ENCODE results near the gene PRICKLE3.

Gene PRICKLE3

DNA sequence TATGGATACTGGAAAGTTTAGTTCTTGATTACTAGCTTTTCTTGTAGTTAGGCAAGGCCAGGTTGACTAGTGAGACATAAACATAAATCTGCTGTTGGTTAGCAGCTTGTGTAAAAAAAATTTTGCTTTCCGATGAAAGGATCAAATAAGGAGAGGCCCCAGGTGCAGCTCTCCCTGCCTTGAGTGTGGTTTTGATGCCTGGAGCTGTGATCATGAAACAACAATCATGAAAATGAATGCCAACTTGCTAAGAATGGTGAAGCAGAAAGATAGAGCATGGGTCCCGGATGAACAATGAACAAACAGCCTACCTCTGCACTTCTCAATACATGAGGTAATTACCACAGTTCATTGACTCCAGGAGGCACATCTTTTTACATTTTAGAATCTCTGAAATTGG, 28.2 kb upstream of the PRICKLE3 start:
- TF ChIP-seq, protein P1, sequence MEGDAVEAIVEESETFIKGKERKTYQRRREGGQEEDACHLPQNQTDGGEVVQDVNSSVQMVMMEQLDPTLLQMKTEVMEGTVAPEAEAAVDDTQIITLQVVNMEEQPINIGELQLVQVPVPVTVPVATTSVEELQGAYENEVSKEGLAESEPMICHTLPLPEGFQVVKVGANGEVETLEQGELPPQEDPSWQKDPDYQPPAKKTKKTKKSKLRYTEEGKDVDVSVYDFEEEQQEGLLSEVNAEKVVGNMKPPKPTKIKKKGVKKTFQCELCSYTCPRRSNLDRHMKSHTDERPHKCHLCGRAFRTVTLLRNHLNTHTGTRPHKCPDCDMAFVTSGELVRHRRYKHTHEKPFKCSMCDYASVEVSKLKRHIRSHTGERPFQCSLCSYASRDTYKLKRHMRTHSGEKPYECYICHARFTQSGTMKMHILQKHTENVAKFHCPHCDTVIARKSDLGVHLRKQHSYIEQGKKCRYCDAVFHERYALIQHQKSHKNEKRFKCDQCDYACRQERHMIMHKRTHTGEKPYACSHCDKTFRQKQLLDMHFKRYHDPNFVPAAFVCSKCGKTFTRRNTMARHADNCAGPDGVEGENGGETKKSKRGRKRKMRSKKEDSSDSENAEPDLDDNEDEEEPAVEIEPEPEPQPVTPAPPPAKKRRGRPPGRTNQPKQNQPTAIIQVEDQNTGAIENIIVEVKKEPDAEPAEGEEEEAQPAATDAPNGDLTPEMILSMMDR (IDR thresholded peaks at IDR 0.05) = no peak
- TF ChIP-seq ZFX (IDR thresholded peaks at IDR 0.05; ENCODE audit: borderline replicate concordance) = no peak
- H3K27ac ChIP-seq = no peak overlapping the region

DNA sequence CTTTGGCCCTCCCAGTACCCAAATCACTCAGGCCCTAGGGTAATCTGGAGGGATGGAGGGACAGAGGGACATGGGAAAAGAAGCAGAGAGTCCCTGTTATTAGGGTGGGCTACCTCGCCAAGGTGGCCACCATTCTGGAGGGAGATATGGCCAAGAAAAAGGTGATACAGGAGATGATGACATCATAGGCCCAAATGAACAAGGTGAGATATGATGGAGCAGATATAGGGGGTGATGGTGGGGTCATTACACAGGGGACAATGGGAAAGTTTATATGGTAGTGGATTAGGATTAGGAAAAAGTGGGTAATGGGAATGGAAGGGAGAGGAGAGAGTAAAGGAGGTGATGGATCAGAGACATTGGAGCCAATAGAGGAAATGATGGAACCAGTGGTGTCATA, 26.7 kb upstream of the PRICKLE3 start:
- TF ChIP-seq, protein P1 (IDR thresholded peaks at IDR 0.05) = no peak
- TF ChIP-seq ZFX (IDR thresholded peaks at IDR 0.05; ENCODE audit: borderline replicate concordance) = no peak

DNA sequence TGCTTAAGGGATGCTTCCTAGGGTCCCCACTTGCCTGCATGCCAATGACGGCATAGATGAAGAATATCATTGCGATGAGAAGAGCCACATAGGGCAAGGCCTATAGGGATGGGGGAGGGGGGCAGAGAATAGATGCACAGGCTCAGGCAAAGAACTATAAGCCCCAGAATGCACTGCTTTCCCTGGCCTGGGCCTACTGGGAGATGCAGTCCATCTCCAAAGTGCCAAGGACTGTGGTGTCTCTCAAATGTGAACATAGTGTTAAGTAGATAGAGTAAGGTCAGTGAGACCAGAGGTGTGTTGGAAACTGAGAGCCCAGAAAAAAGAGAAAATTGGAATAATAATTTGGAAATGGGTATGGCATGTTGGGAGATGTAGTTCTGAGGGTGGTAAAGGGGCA, 26.0 kb upstream of the PRICKLE3 start:
- no peak overlapping the region for H3K27ac ChIP-seq
- TF ChIP-seq ZFX (IDR thresholded peaks at IDR 0.05; ENCODE audit: borderline replicate concordance) = no peak
- TF ChIP-seq, protein P1 (IDR thresholded peaks at IDR 0.05) = no peak

More for the DNA sequence above, 26.7 kb upstream of the PRICKLE3 start:
- H3K27ac ChIP-seq = no peak overlapping the region

DNA sequence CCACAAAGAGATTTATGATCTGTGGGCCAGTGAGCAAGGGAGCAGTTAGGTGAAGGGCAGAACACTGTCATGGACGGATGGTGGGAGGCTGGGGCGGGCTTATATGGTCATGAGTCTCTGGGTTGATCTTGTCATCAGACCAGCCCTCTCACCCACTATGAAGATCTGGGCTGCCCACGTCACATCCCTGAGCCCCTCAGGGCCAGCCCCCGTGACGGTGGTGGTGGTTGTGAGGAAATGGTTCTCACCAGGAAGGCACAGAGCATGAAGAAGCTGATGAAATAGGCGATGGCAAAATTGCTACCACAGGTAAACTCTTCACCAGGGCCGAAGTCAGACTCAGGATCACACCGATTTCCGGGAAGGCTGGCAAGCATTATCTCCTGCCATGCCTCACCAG, 24.9 kb upstream of the PRICKLE3 start:
- TF ChIP-seq, protein P1 (IDR thresholded peaks at IDR 0.05) = no peak
- no peak for TF ChIP-seq ZFX (IDR thresholded peaks at IDR 0.05; ENCODE audit: borderline replicate concordance)
- no peak overlapping the region for H3K27ac ChIP-seq

DNA sequence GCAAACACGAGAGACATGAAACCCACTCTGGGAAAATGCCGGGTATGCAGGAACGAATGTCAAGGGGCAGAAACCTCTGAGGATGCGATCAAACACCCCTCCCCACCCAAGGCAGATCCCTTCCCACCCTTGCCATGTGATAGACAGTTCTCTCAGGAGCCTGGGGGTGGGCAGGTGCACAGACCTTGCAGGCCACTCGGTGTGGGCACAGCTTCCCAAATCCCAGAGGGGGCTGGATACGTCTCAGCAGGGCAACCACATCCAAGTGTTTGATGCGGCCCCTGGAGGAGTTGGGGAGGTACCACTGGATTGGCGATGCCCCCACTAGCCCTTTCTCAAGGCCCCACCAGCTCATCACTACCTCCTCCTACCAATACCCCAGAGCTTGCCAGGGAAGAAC, 24.2 kb upstream of the PRICKLE3 start:
- no peak for TF ChIP-seq ZFX (IDR thresholded peaks at IDR 0.05; ENCODE audit: borderline replicate concordance)
- TF ChIP-seq, protein P1 (IDR thresholded peaks at IDR 0.05) = no peak
- H3K27ac ChIP-seq = no peak overlapping the region

DNA sequence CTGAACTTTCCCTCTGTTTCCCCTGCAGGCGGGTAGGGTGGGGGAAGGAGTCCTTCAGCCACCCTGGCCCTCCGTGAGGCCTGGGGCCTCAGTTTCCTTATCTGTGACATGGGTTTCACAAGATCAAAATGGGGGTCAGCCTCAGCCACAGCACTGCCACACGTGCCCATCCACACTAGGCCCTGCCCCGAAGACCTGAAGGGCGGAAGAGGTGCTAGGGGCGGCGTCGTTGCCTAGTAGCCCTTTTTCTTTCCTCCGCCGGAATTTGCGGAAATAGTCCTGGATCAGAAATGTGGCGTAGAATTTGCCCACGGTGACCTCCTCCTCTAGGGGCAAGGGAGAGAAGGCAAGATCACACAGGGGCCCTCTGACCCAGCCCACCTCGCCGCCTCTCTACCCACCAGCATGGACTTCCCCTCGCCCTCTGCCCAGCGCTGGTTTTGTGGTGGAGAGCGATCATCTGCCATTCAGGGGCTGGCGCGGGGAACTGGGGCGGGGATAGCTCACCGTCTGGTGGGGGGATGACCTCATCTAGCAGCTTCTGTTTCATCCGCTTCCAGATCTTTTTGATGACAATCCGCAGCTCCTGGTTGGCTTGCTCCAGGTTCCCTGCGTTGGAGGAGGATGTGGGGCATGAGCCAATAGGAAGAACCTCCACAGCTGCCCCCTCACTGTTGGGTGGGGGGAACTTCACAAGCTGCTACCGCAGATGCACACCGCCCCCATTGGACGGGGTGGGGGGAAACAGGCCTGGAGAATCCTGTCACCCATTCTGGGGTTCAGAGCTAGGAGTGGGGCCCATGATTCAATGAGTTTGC, 23.5 kb upstream of the PRICKLE3 start:
- no peak overlapping the region for H3K27ac ChIP-seq
- TF ChIP-seq, protein P1 (IDR thresholded peaks at IDR 0.05) = no peak
- TF ChIP-seq ZFX (IDR thresholded peaks at IDR 0.05; ENCODE audit: borderline replicate concordance) = no peak

DNA sequence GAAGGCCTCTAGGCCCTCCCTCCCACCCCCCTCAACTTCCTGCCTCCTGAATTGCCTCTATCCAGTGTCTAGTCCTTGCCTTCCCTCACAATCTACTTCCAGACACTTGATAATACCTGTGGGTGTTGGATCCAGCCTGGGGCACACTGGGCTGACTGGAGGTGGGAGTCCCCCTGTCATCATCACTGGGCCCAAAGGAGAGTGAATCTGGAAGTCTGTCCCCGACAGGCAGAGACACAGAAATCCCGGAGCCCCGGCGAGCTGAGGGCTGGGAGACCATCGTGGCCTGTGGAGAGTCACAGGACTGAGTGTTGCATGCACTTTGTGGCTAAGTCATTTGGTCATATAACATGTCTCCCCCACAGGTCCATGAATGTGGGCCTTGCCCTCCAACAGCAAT, 22.2 kb upstream of the PRICKLE3 start:
- TF ChIP-seq ZFX (IDR thresholded peaks at IDR 0.05; ENCODE audit: borderline replicate concordance) = no peak
- TF ChIP-seq, protein P1 (IDR thresholded peaks at IDR 0.05) = no peak
- H3K27ac ChIP-seq = no peak overlapping the region
